ENCODE data around the gene EFTUD2.

The EFTUD2 gene

DNA sequence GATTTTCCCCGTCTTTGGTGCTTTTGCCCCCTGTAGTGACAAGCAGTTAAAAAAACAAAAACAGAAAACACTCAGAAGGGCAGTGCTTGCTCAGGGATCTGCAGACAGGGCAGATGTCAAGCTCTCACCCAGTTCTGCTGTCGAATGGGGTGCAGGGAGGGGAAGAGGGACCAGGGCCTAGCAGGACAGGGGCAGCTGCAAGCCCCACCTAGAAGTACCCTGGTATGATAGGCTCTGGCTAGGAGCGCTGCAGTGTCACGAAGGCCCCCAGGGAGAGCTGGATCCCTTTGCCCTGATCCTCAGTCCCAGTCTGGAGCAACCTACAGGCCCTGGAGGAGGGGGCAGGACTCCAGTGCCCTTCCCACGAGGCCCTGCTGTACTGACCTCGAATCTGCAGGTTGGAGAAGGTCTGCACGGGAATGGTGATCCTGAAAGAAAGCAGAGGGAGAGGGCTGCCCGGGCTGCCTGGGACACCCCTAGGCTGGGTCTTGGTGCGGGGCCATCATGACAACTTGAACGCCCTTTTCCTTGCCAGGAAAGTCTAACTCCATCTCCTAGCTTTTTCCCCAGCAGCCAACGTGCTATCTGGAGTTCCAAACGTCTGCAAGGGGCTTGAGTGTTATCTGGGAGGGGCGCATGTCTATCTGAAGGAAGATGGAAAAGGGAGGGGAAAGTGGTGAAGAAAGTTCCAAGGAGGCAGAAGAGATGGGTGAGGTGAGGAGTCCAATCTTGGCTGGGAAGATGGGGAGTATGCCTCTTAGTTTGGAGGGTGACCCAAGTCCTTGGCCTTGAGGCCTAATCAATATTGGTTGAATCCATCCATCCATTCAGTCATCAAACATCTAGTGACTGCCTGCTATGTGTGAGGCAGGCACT, 11.2 kb upstream of the EFTUD2 start:
- no peak for DNase-seq (ENCODE audit: low read depth)

DNA sequence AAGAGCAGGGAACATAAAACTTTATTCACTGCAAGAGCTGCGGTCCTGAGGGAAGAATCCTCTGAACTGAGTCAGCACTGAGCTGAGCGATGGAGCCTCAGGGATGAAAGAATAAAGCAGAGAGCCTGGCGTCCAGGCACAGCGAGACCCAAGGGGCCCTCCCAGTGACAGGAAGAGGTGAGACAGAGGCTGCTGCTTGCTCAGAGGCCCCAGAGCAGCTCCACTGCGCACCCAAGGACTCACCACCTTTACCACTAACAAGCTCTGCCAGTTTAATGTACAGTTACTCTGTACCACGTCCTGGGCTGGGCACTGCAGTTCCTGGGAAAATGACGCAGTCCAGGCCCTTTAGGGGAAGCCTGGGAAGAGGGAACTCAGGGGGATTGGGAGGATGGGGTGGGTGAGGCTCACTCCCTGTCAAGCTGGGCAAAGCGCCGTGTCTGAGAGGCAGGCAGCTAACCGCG, 10.5 kb upstream of the EFTUD2 start:
- DNase-seq (ENCODE audit: low read depth), result no peak

DNA sequence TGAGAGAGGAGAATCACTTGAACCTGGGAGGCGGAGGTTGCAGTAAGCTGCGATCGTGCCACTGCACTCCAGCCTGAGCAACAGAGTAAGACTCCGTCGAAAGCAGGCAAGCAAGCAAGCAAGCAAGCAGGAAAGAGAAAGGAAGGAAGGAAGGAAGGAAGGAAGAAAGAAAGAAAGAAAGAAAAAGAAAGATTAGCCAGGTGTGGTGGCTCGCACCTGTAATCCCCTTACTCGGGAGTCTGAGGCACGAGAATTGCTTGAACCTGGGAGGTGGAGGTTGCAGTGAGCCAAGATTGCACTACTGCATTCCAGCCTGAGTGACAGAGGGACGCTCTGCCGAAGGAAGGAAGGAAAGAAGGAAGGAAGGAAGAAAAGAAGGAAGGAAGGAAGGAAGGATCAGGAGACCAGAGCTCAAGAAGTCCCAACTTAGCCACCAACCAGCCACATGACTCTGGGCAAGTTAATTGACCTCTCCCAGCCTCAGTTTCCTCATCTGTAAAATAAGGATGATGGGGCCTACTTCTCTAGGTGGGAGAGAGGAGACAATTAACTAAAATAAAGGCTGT, 9.6 kb upstream of the EFTUD2 start:
- no peak for DNase-seq (ENCODE audit: low read depth)

DNA sequence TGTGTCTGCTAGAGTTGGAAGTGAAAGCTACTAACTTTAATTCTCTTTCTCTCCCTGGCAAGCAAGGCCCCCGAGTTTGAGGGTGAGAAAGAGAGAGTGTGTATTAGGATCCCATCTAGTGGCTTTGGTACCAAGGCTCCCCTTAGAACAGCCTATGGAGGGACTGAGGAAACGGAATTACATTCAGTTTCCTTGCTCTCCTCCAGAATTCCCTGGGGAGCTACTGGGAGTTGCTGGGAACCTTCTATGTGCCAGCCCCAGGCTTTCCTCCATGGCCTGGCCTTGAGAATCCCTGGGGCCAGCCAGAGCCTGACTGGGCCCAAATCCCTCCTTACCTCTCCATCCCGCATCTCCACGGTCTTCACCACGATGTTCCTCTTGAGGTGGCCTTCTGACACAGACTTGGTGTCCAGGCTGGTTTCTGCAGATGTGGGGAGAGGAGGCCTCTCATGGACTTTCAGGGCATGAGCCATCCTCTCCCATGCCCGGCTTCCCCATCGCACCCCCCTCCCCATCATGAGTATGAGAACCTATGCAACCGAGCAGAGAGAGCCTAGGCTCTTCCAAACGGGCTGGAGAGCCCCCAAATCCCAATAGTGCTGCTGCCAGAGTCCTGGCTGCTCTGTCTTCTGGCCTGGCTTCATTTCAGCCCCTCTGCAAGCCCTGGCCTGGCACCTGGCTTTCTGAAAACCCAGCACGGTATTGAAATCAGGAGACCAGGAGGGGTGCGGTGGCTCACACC, 8.7 kb upstream of the EFTUD2 start:
- DNase-seq (ENCODE audit: low read depth), result no peak

DNA sequence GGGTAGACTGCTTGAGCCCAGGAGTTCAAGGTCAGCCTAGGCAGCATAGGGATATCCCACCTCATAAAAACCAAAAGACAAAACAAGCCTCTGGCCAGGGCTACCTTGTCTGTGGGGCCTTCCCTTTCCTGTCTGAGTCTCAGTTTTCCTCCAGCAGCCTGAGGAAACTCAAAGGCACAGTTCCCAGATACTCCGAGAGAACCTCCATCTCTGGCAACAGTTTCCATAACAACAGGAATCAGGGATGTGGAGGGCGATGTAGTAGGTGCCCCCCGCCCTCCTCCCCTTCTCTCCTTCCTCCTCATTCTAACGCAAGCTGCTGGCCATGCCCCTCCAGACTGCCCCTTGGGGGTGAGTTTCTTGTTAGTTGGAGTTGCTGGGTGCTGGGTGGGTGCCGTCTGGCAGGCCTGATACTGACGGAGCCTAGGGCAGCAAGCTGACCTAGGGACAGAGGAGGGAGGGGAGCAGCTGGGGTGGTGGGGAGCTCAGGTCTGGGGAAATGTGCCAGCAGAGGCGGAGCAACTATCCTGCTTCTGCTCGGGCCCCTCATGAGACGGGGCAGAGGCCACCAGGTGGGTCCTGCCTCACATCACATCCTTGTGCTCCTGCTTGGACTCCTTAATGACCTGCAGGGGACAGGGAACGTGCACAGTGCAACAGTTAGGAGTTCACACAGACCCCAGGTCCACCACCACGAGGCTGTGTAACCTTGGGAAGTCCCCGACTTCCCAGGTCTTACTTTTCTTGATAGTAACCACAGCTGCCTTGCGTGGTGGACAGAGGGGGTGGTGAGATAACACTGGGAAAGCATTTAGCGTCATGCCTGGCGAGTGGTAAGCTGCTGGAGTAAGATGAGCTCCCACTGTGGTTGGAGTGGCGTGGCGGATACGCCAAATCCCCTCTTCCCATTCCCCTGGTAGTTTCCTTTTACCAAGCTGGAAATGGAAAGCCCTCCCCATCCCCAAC, 7.8 kb upstream of the EFTUD2 start:
- DNase-seq (ENCODE audit: low read depth), result no peak

DNA sequence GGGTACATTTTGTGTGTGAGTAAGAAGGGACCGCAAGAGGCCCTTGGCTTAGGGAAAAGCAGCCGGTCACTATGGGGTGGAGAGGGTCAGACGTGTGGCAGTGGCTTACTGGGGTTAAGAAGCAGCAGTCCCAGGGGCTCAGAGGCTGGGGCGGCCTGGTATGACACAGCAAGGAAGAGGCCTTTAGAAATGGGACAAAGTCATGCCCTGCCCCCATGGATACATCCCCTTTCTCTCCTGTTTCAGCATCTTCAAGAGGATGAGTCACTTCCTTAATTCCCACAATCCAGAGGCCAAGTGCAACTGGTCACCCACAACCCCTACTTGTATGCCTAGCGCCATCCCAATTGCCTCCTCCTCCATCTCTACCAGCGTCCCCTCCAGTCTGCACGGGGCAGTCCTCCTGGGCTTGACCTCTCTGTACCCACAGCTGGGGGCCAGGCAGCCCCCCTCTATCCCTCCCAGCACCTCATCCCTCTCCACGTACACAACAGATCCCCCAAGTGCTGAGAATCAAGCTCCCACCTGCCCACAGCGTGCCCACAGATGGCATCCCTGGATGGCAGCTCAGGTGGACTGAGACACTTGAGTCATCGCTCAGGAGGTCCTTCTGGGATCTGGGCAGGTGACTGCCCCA, 6.9 kb upstream of the EFTUD2 start:
- no peak for DNase-seq (ENCODE audit: low read depth)

DNA sequence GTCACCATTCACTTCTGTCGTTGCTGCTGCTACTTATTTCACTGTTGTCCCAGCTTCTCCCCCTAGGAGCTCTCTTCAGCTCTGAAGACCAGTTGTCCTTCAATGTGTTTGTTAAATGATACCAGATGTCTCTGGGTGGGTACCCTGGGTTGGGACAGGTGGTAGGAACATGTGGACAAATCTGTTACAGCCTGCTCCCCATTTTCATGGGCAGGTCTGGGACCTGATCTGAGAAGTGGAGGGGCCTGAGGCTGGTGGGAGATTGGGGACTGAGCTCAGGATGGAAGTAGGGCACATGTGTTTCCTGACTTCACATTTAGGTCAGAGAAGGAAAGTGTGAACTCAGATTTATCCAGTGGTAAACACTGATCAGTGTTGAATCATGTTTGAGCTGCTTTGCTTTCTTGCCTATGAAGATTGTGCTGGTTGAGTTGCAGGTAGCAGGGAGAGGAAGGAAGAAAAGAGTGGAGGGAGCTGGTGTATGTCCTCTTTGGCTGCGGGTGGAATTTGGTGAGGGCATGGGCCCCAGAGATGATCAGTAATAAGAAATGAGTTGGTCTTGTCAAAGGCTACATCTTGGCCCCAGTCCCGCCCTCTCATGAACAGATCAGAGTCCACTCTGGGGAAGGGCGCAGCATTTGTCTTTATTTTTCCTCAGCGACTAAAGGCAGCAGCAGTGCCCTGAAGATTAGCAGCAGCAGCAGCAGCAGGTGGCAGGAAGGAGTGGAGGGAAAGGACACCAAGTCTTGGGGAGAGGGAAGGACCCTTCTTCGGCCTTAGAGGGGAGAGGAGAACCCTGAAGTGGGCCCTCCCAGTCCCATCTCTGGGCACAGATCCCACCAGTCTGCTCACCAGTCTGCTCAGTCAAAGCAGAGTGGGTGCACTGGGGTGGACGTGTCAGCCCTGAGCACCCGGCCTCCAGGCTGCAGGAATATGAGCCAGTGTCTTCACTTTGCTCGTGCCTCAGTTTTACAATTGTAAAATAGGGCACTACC, 6.1 kb upstream of the EFTUD2 start:
- DNase-seq (ENCODE audit: low read depth), result no peak

DNA sequence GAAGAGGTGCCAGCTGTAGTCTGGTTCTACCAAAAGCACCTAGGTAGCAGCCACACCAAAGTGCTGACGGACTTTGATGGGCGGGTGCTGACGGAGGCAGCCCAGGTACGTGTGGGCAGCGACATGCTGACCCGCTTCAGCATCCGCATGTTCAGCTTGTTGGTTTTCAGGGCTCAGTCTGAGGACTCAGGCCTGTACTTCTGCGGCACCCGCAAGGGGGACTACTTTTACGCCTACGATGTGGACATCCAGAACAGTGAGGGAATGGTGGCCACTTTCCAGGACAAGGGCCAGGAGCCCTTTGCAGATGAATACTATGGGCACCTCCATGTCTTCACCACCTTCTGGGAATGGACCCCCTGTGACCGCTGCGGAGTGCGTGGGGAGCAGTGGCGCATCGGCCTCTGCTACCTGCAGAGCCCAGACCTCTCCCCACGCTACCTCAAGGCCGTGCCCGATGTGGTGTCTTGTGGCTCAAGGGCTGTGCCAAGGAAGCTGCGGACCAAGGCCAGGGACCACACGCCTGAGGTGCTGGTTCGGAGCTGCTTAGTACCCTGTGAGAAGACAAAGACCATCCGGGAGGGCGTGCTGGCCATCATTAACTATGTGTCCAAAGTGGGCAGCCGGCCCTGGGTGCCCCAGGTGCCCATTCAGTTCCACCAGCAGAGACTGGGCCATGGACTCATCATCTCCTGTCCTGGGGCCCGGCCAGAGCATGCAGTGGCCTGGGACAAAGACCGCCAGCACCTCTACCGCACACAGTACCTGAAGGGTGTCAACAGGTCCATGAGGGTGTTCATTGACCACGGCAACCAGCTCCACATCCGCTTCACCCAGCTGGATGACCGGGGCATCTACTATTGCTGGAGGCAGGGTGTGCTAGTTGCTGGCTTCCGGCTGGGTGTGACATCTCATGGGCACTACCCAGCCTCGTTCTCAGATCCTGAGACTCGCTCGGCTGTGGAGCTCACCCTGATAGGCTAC, 5.0 kb upstream of the EFTUD2 start:
- DNase-seq (ENCODE audit: low read depth), result no peak

DNA sequence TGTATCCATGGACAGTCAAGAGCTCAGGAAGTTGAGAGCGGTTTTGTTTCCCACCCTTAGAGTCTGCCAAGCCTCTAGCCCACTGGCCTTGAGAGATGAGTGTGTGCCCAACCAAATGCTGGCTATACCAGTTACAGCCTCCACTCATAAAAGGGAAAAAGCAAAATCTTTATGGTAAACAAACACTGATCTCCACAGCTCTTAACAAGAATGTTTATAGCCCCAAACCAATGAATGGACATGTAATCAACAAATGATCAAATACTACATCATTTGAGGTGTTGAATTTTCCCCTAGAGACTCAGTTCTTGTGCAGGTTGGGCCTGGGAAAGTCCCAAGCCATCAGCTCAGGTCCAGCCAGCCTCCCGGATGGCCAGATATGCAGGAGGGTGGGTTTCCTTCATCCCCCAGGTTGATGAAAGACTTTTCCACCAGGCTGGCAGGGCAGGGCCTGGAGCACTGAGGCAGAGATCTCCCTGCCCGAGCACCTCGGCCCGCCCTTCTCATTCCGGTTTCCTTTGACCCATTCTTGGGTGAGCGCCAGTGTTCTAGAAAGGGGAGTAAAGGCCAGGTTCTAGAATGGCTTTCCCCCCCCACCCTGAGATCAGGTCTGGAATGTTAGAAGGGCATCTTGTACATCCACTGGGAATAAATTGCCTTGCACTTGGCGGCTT, 3.9 kb upstream of the EFTUD2 start:
- DNase-seq (ENCODE audit: low read depth), result no peak

DNA sequence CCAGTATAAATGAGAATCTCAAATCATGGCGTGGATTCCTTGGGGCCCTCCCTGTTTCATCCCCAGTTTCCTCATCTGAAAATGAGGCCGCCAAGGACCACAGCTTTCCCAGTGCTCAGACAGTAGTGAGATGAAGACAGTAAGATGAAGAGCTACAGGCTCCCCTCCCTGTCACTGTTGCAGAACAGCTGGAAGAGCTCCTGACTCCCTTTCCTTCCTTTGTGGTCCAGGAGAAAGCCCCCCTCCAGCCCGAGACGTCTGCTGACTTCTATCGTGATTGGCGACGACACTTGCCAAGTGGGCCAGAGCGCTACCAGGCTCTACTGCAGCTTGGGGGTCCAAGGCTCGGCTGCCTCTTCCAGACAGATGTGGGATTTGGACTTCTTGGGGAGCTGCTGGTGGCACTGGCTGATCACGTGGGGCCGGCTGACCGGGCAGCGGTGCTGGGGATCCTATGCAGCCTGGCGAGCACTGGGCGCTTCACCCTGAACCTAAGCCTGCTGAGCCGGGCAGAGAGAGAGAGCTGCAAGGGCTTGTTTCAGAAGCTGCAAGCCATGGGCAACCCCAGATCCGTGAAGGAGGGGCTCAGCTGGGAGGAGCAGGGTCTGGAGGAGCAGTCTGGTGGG, 3.0 kb upstream of the EFTUD2 start:
- no peak for DNase-seq (ENCODE audit: low read depth)

DNA sequence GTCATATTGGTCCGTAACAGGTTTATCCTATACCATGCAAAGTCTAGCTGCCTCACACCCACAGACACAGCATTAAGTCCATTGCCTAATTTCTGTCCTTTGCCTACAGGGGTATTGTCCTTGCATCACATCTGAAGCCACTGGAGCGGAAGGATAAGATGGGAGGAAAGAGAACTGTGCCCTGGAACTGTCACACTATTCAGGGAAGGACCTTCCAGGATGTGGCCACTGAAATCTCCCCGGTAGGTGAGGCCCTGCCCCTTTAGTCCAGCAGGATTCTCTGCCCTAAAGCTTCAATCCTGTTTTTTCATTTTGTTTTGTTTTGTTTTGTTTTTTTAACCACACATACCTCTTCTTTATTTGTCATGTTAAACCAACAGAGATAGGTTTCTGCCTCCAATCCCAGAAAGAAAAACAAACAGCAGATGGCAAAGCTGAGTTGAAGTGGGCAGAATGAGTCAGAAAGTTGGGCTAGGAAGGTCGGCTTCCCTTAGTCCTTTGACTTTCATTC, 2.2 kb upstream of the EFTUD2 start:
- DNase-seq (ENCODE audit: low read depth), result no peak

DNA sequence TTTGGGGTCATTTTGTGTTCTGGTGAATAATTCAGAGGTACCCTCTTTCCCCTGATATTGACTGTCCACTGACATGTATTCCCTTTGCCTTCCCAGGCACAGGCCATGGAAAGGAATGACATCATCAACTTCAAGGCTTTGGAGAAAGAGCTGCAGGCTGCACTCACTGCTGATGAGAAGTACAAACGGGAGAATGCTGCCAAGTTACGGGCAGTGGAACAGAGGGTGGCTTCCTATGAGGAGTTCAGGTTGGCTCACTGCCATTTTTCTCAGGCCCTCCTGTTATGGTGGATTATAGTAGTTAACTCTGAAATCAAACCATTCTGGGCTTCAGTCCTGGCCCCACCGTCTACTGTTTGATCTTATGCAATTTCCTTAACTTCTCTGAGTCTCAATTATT, 1.6 kb upstream of the EFTUD2 start:
- DNase-seq (ENCODE audit: low read depth), result no peak

DNA sequence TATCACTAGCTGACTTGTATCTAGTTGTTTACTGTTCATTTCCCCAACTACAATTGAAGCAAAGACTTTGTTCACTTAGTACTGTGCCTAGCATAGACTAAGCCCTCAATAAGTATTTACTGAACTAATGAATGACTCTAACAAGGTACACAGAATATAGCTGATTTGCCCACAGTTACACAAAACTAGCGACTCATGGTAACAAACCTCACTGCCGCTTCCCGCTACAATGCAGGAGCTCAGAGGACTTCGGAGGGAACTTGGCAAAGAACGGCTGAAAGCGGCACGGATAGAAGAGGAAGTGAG, 524 bp downstream of the EFTUD2 start:
- DNase-seq (ENCODE audit: low read depth), result no peak

DNA sequence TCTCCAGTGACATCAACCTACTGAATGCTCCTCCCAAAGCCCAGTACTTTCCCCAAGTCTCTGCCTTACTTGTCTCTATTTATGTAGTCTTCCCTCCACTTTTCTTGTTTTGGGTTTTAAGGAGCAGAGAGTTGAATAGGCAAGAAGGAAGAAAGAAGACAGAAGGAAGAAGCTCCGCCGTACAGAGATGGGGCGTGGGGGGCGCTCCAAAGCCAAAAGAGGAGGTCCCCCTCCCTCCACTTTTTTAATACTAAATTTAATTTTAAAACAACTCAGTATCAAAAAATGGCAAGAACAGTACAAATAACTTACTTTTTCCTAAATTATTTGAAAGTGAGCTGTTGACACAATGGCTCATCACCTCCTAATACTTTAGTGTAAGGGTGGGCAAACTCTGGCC, 4.6 kb downstream of the EFTUD2 start:
- no peak for DNase-seq (ENCODE audit: low read depth)

DNA sequence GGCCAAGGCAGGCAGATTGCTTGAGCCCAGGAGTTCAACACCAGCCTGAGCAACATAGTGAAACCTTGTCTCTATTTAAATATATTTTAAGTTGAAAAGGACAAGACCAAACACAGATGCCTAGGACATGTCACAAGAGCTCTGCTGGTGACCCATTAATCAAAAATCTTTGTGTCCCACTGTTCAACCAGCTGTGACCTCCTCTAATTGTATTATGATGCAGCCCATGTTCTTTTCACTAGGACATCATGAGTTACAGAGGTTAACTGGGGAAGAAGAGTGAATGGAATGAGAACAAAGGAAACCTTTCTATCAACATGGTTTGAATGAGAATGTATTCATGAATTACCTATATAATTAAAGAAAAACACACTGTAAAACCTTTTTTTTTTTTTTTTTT, 7.0 kb downstream of the EFTUD2 start:
- DNase-seq (ENCODE audit: low read depth), result no peak

DNA sequence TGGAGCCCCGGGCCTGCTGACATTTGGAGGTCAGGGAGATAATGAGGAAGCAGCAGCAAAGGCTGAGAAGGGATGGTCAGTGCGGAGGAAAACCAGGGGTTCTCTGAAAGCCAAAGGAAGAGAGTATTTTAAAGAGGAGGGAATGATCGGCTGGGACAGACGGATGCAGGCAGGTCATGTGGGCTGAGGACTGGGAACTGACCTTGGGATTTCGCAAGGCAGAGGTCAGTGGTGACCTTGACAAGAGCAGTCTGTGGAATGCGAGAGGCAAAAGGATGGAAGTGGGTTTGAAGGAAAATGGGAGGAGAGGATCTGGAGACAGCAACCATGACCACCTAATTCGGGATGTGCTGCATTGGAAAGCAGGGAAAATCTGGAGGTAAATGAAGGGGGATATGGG, 10.2 kb downstream of the EFTUD2 start:
- DNase-seq (ENCODE audit: low read depth), result no peak

Data from activated T-cell treated with anti-CD3 and anti-CD28 coated beads for 48 hours (primary cell).